IMR-90 (cell line): ENCODE measurements around the gene GABRB3. TPM values are rescaled to one million over a fixed set of nuclear protein-coding genes. Genes with fewer than 3 reads are reported as not detected.

Experiments
- ATAC-seq: fragments of 200-7000 bp; cut with Tn5 transposase; 2 replicates; pipeline ENCODE4 v1.9.1; 2020; ENCODE audit warnings: low read depth, mild to moderate bottlenecking, moderate library complexity
- BruUV-seq: library from RNA; stranded (reverse); fragments of 400-500 nt; replicated peaks from 2 replicates; lab custom pipeline; 2021; lab: Mats Ljungman, UMichigan
- CTCF ChIA-PET: fragments of 300-600 bp; formaldehyde crosslinking; extraction: SDS; loops from one replicate; lab custom pipeline; 2021; ENCODE audit warnings: antibody characterized with exemption; lab: Yijun Ruan, JAX
- POLR2A ChIA-PET: fragments of 300-600 bp; sonication (Branson Sonifier 250); formaldehyde crosslinking; loops from one replicate; lab custom pipeline; 2022; ENCODE audit warnings: antibody characterized with exemption; ENCODE audit not compliant: unreplicated experiment; lab: Charles Lee
- DNase-seq: peaks from one replicate; pipeline ENCODE4 v3.0.0; 2013
- H2AFZ ChIP-seq: replicated peaks from 2 replicates; pipeline ENCODE3; 2013; ENCODE audit warnings: low read length, mild to moderate bottlenecking; ENCODE audit not compliant: poor library complexity
- H2AK5ac ChIP-seq: 2 replicates; pipeline ENCODE4 v1.6.1; 2013; ENCODE audit warnings: low read depth, low read length, inconsistent platforms
- H2AK9ac ChIP-seq: replicated peaks from 2 replicates; pipeline ENCODE3; 2013; ENCODE audit warnings: mild to moderate bottlenecking, low read depth, low read length, moderate library complexity; ENCODE audit not compliant: poor library complexity
- H2BK120ac ChIP-seq: 2 replicates; pipeline ENCODE4 v1.6.1; 2013; ENCODE audit warnings: low read depth, low read length, inconsistent platforms
- H2BK15ac ChIP-seq: 3 replicates; pipeline ENCODE4 v1.6.1; 2013; ENCODE audit warnings: low read depth, low read length, inconsistent platforms
- H2BK20ac ChIP-seq: 2 replicates; pipeline ENCODE4 v1.6.1; 2013; ENCODE audit warnings: low read depth, mild to moderate bottlenecking, inconsistent platforms, low read length, moderate library complexity
- H2BK5ac ChIP-seq: 2 replicates; pipeline ENCODE4 v1.6.1; 2013; ENCODE audit warnings: mild to moderate bottlenecking, low read depth, low read length, inconsistent platforms; ENCODE audit not compliant: poor library complexity, severe bottlenecking
- H3K14ac ChIP-seq: replicated peaks from 2 replicates; pipeline ENCODE4 v1.6.1; 2013; ENCODE audit warnings: low read depth, low read length, inconsistent platforms
- H3K18ac ChIP-seq: 2 replicates; pipeline ENCODE4 v1.6.1; 2013; ENCODE audit warnings: low read depth, low read length, control low read depth
- H3K23ac ChIP-seq: 2 replicates; pipeline ENCODE4 v1.6.1; 2013; ENCODE audit warnings: low read depth, low read length, inconsistent platforms
- H3K27ac ChIP-seq: 2 replicates; pipeline ENCODE4 v1.5.1; 2013; ENCODE audit warnings: mild to moderate bottlenecking, control low read depth, low read length; ENCODE audit not compliant: insufficient read depth
- H3K27me3 ChIP-seq: 2 replicates; pipeline ENCODE4 v1.6.1; 2013; ENCODE audit warnings: low read length; ENCODE audit not compliant: control insufficient read depth, insufficient read depth
- H3K36me3 ChIP-seq: 2 replicates; pipeline ENCODE4 v1.6.1; 2013; ENCODE audit warnings: low read length, mixed read lengths; ENCODE audit not compliant: control insufficient read depth, insufficient read depth
- H3K4ac ChIP-seq: 2 replicates; pipeline ENCODE4 v1.6.1; 2013; ENCODE audit warnings: low read depth, low read length, inconsistent platforms
- H3K4me1 ChIP-seq: 2 replicates; pipeline ENCODE4 v1.6.1; 2013; ENCODE audit warnings: low read length, mixed read lengths; ENCODE audit not compliant: control insufficient read depth, insufficient read depth
- H3K4me2 ChIP-seq: 2 replicates; pipeline ENCODE4 v1.6.1; 2013; ENCODE audit warnings: low read depth, mild to moderate bottlenecking, control low read depth, low read length, moderate library complexity
- H3K4me3 ChIP-seq: 2 replicates; pipeline ENCODE4 v1.5.1; 2013; ENCODE audit warnings: low read depth, mild to moderate bottlenecking, control low read depth, low read length, moderate library complexity; ENCODE audit not compliant: insufficient read depth
- H3K56ac ChIP-seq: 2 replicates; pipeline ENCODE4 v1.6.1; 2013; ENCODE audit warnings: low read length, inconsistent platforms; ENCODE audit not compliant: insufficient read depth; ENCODE audit errors: extremely low read depth
- H3K79me1 ChIP-seq, 2 experiments: 2 replicates each; pipeline ENCODE4 v1.6.1; 2013; ENCODE audit warnings: low read length in 2 of 2, inconsistent platforms in 1 of 2, low read depth in 1 of 2
- H3K9ac ChIP-seq: 2 replicates; pipeline ENCODE4 v1.6.1; 2013; ENCODE audit warnings: low read depth, low read length, control low read depth
- H3K9me1 ChIP-seq: 2 replicates; pipeline ENCODE4 v1.6.1; 2013; ENCODE audit warnings: low read length, inconsistent platforms; ENCODE audit not compliant: insufficient read depth
- H3K9me3 ChIP-seq: 2 replicates; pipeline ENCODE4 v1.6.1; 2013; ENCODE audit warnings: low read length; ENCODE audit not compliant: control insufficient read depth, insufficient read depth
- H4K20me1 ChIP-seq: 2 replicates; pipeline ENCODE4 v1.6.1; 2013; ENCODE audit warnings: low read length, inconsistent platforms; ENCODE audit not compliant: insufficient read depth
- H4K5ac ChIP-seq: 2 replicates; pipeline ENCODE4 v1.6.1; 2013; ENCODE audit warnings: mild to moderate bottlenecking, low read depth, low read length, control low read depth
- H4K8ac ChIP-seq, 2 experiments: 2 replicates each; pipeline ENCODE4 v1.6.1; 2013; ENCODE audit warnings: low read depth in 2 of 2, low read length in 2 of 2, control low read depth in 1 of 2, inconsistent platforms in 1 of 2
- H4K91ac ChIP-seq: 2 replicates; pipeline ENCODE4 v1.6.1; 2013; ENCODE audit warnings: low read depth, low read length, inconsistent platforms; ENCODE audit not compliant: insufficient read depth
- BHLHE40 ChIP-seq: fragments of 150-350 bp; IDR thresholded peaks from 2 replicates; pipeline ENCODE4 v1.6.1; 2016; ENCODE audit warnings: mild to moderate bottlenecking, low read depth, low read length
- CHD1 ChIP-seq: IDR thresholded peaks from 2 replicates; pipeline ENCODE4 v1.6.1; 2012; ENCODE audit warnings: low read depth, low read length, improper control_type of control experiment
- FOS ChIP-seq: fragments of 150-350 bp; IDR thresholded peaks from 2 replicates; pipeline ENCODE4 v1.6.1; 2016; ENCODE audit warnings: low read depth, low read length
- MAFK ChIP-seq: IDR thresholded peaks from 2 replicates; pipeline ENCODE4 v1.6.1; 2012; ENCODE audit warnings: low read depth, low read length, improper control_type of control experiment
- MAZ ChIP-seq: IDR thresholded peaks from 2 replicates; pipeline ENCODE4 v1.6.1; 2012; ENCODE audit warnings: low read depth, mild to moderate bottlenecking, low read length, improper control_type of control experiment, moderate library complexity, borderline replicate concordance
- MXI1 ChIP-seq: IDR thresholded peaks from 2 replicates; pipeline ENCODE4 v1.6.1; 2012; ENCODE audit warnings: low read depth, mild to moderate bottlenecking, low read length, moderate library complexity, borderline replicate concordance
- NFE2L2 ChIP-seq: fragments of 150-350 bp; IDR thresholded peaks from 2 replicates; pipeline ENCODE4 v1.6.1; 2016; ENCODE audit warnings: low read depth, mild to moderate bottlenecking, low read length
- POLR2A ChIP-seq: IDR thresholded peaks from 2 replicates; pipeline ENCODE4 v1.6.1; 2012; ENCODE audit warnings: mild to moderate bottlenecking, low read depth, low read length
- RAD21 ChIP-seq: IDR thresholded peaks from 2 replicates; pipeline ENCODE4 v1.6.1; 2012; ENCODE audit warnings: low read length, improper control_type of control experiment
- SMC3 ChIP-seq: fragments of 150-350 bp; IDR thresholded peaks from 2 replicates; pipeline ENCODE4 v1.6.1; 2016; ENCODE audit warnings: low read depth, mild to moderate bottlenecking, antibody characterized with exemption, low read length, moderate library complexity
- USF2 ChIP-seq: fragments of 150-350 bp; IDR thresholded peaks from 2 replicates; pipeline ENCODE4 v1.6.1; 2017; ENCODE audit warnings: mild to moderate bottlenecking, antibody characterized with exemption, low read length, low read depth
- WGBS, 2 experiments: methylation state at CpG; one replicate each; pipeline versions ENCODE4 v1.1.5 to v1.1.7; 2013; ENCODE audit warnings: missing lambda C conversion rate in 2 of 2; ENCODE audit not compliant: insufficient read length in 1 of 2; ENCODE audit errors: extremely low coverage in 2 of 2; 5-methylcytosine and 5-hydroxymethylcytosine counted together
- dilution Hi-C: fragments of 300-500 bp; cut with HindIII; formaldehyde crosslinking; loops from one replicate; pipeline ENCODE4 v1.14.3; 2018; ENCODE audit warnings: low sequenced_read_pairs; ENCODE audit not compliant: unreplicated experiment
- in situ Hi-C: fragments of 300-500 bp; cut with MboI; formaldehyde crosslinking; loops from 3 replicates; pipeline ENCODE4 v1.14.3; 2019; ENCODE audit warnings: low sequenced_read_pairs, inconsistent platforms, mixed read lengths
- intact Hi-C: fragments of 100-400 bp; cut with micrococcal nuclease; formaldehyde crosslinking; loops from 2 replicates; pipeline ENCODE4 v1.10.0; 2022
- polyA plus RNA-seq, 3 experiments: library from polyadenylated mRNA; depleted of rRNA; stranded (reverse); fragments of >200 nt; gene quantifications; 2 replicates each; pipeline ENCODE4 v1.2.3, GENCODE V29; 2012; ENCODE audit warnings: low replicate concordance in 1 of 3
- total RNA-seq: library from RNA; depleted of rRNA; stranded (reverse); fragments of >200 nt; gene quantifications from 2 replicates; pipeline ENCODE4 v1.2.3, GENCODE V29; 2012
- TF ChIP-seq, protein P1 (sequence below): conservative IDR thresholded peaks from 2 replicates; pipeline ENCODE4 v1.5.1; 2012; ENCODE audit warnings: mild to moderate bottlenecking, low read depth, low read length, improper control_type of control experiment

GABRB3 gene
- total and polyA plus RNA-seq, 2 of the 4 experiments (the other 2 are of a cell fraction), result 0.36 to 0.54 TPM

GRCh38 chr15:26759986-26760385, 12.9 kb downstream of the GABRB3 start:
- no peaks in the 10 kb centered on the region for H3K27me3 ChIP-seq
- H3K23ac ChIP-seq, result no peak overlapping the region
- no peak overlapping the region for H4K5ac ChIP-seq
- no peak overlapping the region for H2BK20ac ChIP-seq
- no peak overlapping the region for H2BK5ac ChIP-seq
- intact Hi-C loops (no loop called here), in situ Hi-C loops (loop anchor here (10.0 to 25.0 kb wide), 2 partner anchors 55 to 423 kb away; no protein-coding TSS in a partner anchor), dilution Hi-C loops (no loop called here)
- POLR2A ChIA-PET, result no interaction called here
- H3K9me1 ChIP-seq, result no peaks in the 10 kb centered on the region
- H3K4me1 ChIP-seq, result no peaks in the 10 kb centered on the region
- no peaks in the 10 kb centered on the region for H4K20me1 ChIP-seq
- no peak overlapping the region for H3K4me3 ChIP-seq
- no peak for DNase-seq
- no peak overlapping the region for H2AFZ ChIP-seq
- H3K4ac ChIP-seq, result no peak overlapping the region
- H4K91ac ChIP-seq, result no peak overlapping the region
- no peaks in the 10 kb centered on the region for H3K36me3 ChIP-seq
- H2BK120ac ChIP-seq, result no peak overlapping the region
- no peaks in the 10 kb centered on the region for H3K79me1 ChIP-seq
- no peak overlapping the region for H2AK5ac ChIP-seq
- no peak overlapping the region for H3K18ac ChIP-seq
- WGBS, 2 experiments, result 20% methylated on average over 2 of the region's 5 CpGs; no CpG with 5 or more reads in 1 of the 2 experiments
- no TSS peak for BruUV-seq
- no peak for ATAC-seq
- H3K56ac ChIP-seq, result no peak overlapping the region
- TF ChIP-seq FOS (no peak), USF2 (no peak), RAD21 (no peak), CHD1 (no peak), MAFK (no peak), MXI1 (no peak), BHLHE40 (no peak), MAZ (no peak), SMC3 (no peak), POLR2A (no peak), NFE2L2 (no peak)
- TF ChIP-seq, protein P1, sequence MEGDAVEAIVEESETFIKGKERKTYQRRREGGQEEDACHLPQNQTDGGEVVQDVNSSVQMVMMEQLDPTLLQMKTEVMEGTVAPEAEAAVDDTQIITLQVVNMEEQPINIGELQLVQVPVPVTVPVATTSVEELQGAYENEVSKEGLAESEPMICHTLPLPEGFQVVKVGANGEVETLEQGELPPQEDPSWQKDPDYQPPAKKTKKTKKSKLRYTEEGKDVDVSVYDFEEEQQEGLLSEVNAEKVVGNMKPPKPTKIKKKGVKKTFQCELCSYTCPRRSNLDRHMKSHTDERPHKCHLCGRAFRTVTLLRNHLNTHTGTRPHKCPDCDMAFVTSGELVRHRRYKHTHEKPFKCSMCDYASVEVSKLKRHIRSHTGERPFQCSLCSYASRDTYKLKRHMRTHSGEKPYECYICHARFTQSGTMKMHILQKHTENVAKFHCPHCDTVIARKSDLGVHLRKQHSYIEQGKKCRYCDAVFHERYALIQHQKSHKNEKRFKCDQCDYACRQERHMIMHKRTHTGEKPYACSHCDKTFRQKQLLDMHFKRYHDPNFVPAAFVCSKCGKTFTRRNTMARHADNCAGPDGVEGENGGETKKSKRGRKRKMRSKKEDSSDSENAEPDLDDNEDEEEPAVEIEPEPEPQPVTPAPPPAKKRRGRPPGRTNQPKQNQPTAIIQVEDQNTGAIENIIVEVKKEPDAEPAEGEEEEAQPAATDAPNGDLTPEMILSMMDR, result no peak
- H3K9me3 ChIP-seq, result peaks cover 4% of the 10 kb centered on the region
- CTCF ChIA-PET, result interaction anchor here (0.6 kb wide), 1 partner anchor 1251 kb away, joined by 3 read pairs; no protein-coding TSS in a partner anchor
- H3K27ac ChIP-seq, result no peak overlapping the region
- no peak overlapping the region for H3K14ac ChIP-seq
- no peak overlapping the region for H3K9ac ChIP-seq
- H2BK15ac ChIP-seq, result no peak overlapping the region
- H2AK9ac ChIP-seq, result no peak overlapping the region
- H3K4me2 ChIP-seq, result no peak overlapping the region
- H4K8ac ChIP-seq, result no peak overlapping the region
